NCI-H2196 (cell line): ENCODE results near the gene MCMBP.

Experiments used
- DNase-seq: peaks from one replicate; lab custom pipeline; 2025; ENCODE audit not compliant: unreplicated experiment; lab: John Stamatoyannopoulos, UW

MCMBP gene

GRCh38 chr10:119784340-119785067 lies 88.1 kb downstream of the MCMBP start:
- DNase-seq: no peak

GRCh38 chr10:119783665-119784027 lies 89.0 kb downstream of the MCMBP start:
- DNase-seq: no peak

GRCh38 chr10:119782981-119783664 lies 89.5 kb downstream of the MCMBP start:
- no peak for DNase-seq

- no peak for DNase-seq
Observed at GRCh38 chr10:119781498-119781897, 91.1 kb downstream of the MCMBP start.

GRCh38 chr10:119780879-119781480 lies 91.7 kb downstream of the MCMBP start:
- no peak for DNase-seq
